ENCODE measurements around the gene ACOT7.

The ACOT7 gene

DNA sequence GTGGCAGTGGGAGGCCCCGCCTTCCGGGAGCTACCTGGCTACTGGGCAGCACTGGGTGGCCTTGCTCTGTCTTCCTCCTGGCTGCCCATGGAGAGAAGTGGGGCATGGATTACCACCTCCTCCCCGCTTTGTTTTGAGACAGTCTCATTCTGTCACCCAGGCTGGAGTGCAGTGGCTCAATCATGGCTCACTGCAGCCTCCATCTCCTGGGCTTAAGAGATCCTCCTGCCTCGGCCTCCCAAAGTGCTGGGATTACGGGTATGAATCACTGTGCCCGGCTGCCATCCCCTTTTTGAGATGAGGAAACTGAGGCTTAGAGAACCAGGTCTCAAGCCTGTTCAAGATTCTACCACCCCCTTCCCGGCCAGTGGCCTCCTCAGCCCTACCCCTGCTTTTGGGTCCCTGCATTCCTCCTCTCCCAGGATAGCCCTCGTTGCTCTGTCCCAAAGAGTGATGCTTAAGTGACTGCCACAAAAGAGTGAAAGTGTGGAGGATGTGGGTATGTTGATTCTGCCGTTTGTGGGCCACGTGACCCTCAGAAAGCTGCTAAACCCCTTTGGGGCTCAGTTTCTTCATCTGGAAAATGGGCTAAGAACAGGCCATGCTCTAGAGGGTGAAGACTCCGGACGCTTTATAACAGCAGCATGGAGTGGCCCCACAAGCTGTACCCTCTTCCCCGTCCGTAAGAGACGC lies 141.7 kb downstream of the ACOT7 start:
- H3K27me3 ChIP-seq (ENCODE audit: control insufficient read depth in 3 of 3, insufficient read depth in 3 of 3, low read depth in 1 of 3, low read length in 3 of 3), result peaks cover 0 to 26% (median 0%) of the 10 kb centered on the region in 3 experiments
- H3K4ac ChIP-seq (ENCODE audit: low read length), result no peak overlapping the region
- H3K14ac ChIP-seq (ENCODE audit: low read length), result no peak overlapping the region
- H2BK120ac ChIP-seq (ENCODE audit: low read depth, low read length), result no peak overlapping the region
- WGBS, 2 donors (ENCODE audit: extremely low coverage in 2 of 2, insufficient read length in 2 of 2, insufficient replicate concordance in 1 of 2), result no CpG with 5 or more reads among the region's 15 CpGs
- no peak overlapping the region for H3K4me2 ChIP-seq (ENCODE audit: insufficient read depth, low read length, poor library complexity, severe bottlenecking)
- no peaks in the 10 kb centered on the region for H3K9me3 ChIP-seq (replicated peaks in 1 of 2; ENCODE audit: control insufficient read depth in 2 of 2, insufficient read depth in 1 of 2, low read depth in 1 of 2, low read length in 2 of 2)
- no peak overlapping the region for H3K9ac ChIP-seq (ENCODE audit: low read depth, low read length, poor library complexity)
- no peak overlapping the region for H2BK12ac ChIP-seq (ENCODE audit: low read length)
- H3K18ac ChIP-seq (ENCODE audit: low read length), result no peak overlapping the region
- H2AFZ ChIP-seq (ENCODE audit: low read length), result no peak overlapping the region
- H2BK5ac ChIP-seq (ENCODE audit: low read length), result no peak overlapping the region
- no peak overlapping the region for H3K4me3 ChIP-seq (ENCODE audit: low read length in 2 of 2)
- H2BK15ac ChIP-seq (ENCODE audit: low read length), result no peak overlapping the region
- no peak overlapping the region for H3K23ac ChIP-seq (ENCODE audit: low read depth, low read length, poor library complexity)
- peak overlapping the region; percentile 43 for H2AK5ac ChIP-seq (ENCODE audit: low read depth, low read length)
- H3K4me1 ChIP-seq (ENCODE audit: control insufficient read depth in 2 of 2, insufficient read depth in 1 of 2, low read depth in 1 of 2, low read length in 2 of 2), result peaks cover 4 to 10% of the 10 kb centered on the region in 2 donors
- no peak overlapping the region for H4K91ac ChIP-seq (ENCODE audit: low read depth, low read length, poor library complexity)
- H3K27ac ChIP-seq (replicated peaks; ENCODE audit: low read length), result no peak overlapping the region
- no peaks in the 10 kb centered on the region for H3K79me1 ChIP-seq (ENCODE audit: low read depth, low read length)
- no peak overlapping the region for H4K8ac ChIP-seq (ENCODE audit: low read depth, low read length)
- H3K36me3 ChIP-seq (replicated peaks in 1 of 2; ENCODE audit: control insufficient read depth in 2 of 2, insufficient read depth in 2 of 2, low read length in 2 of 2), result peaks cover 15 to 20% of the 10 kb centered on the region in 2 donors
- DNase-seq (ENCODE audit: low spot score), result no peak

DNA sequence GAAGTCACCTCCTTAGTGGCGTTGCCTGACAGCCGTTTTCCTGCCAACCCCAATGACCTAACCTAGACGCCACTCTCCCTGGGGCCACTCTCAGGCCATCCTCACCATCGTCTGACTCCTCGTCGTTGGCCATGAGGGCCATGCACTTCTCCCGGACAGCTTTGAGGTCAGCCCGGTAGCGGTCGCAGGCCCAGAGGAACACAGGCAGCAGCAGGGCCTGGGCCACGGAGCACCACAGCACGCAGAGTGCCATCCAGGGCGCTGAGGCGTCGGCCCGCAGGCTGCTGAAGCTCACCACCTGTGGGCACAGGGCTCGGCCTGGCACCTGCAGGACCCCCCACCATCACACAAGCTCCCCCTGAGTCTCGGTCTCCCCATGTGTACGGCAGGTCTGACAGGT lies 142.3 kb downstream of the ACOT7 start:
- Histone ChIP-seq H3K9ac (ENCODE audit: low read depth, low read length, poor library complexity) (no peak overlapping the region), H2BK15ac (ENCODE audit: low read length) (peak overlapping the region; percentile 58), H3K27me3 (ENCODE audit: control insufficient read depth in 3 of 3, insufficient read depth in 3 of 3, low read depth in 1 of 3, low read length in 3 of 3) (peaks cover 0 to 30% (median 0%) of the 10 kb centered on the region in 3 experiments), H3K18ac (ENCODE audit: low read length) (peak overlapping the region; percentile 57), H2BK5ac (ENCODE audit: low read length) (no peak overlapping the region), H3K79me1 (ENCODE audit: low read depth, low read length) (no peaks in the 10 kb centered on the region), H3K9me3 (replicated peaks in 1 of 2; ENCODE audit: control insufficient read depth in 2 of 2, insufficient read depth in 1 of 2, low read depth in 1 of 2, low read length in 2 of 2) (no peaks in the 10 kb centered on the region), H4K91ac (ENCODE audit: low read depth, low read length, poor library complexity) (no peak overlapping the region), H3K4ac (ENCODE audit: low read length) (no peak overlapping the region), H3K14ac (ENCODE audit: low read length) (no peak overlapping the region), H3K36me3 (replicated peaks in 1 of 2; ENCODE audit: control insufficient read depth in 2 of 2, insufficient read depth in 2 of 2, low read length in 2 of 2) (peaks cover 15 to 20% of the 10 kb centered on the region in 2 donors), H3K4me2 (ENCODE audit: insufficient read depth, low read length, poor library complexity, severe bottlenecking) (no peak overlapping the region), H3K4me3 (ENCODE audit: low read length in 2 of 2) (no peak overlapping the region), H2BK12ac (ENCODE audit: low read length) (peak overlapping the region; percentile 58), H3K23ac (ENCODE audit: low read depth, low read length, poor library complexity) (peak overlapping the region; percentile 85), H4K8ac (ENCODE audit: low read depth, low read length) (no peak overlapping the region), H3K27ac (replicated peaks; ENCODE audit: low read length) (no peak overlapping the region), H2AFZ (ENCODE audit: low read length) (no peak overlapping the region), H2AK5ac (ENCODE audit: low read depth, low read length) (peak overlapping the region; percentile 43), H3K4me1 (ENCODE audit: control insufficient read depth in 2 of 2, insufficient read depth in 1 of 2, low read depth in 1 of 2, low read length in 2 of 2) (peaks cover 8 to 13% of the 10 kb centered on the region in 2 donors), H2BK120ac (ENCODE audit: low read depth, low read length) (no peak overlapping the region)
- no CpG with 5 or more reads among the region's 19 CpGs for WGBS, 2 donors (ENCODE audit: extremely low coverage in 2 of 2, insufficient read length in 2 of 2, insufficient replicate concordance in 1 of 2)
- DNase-seq (ENCODE audit: low spot score), result no peak

DNA sequence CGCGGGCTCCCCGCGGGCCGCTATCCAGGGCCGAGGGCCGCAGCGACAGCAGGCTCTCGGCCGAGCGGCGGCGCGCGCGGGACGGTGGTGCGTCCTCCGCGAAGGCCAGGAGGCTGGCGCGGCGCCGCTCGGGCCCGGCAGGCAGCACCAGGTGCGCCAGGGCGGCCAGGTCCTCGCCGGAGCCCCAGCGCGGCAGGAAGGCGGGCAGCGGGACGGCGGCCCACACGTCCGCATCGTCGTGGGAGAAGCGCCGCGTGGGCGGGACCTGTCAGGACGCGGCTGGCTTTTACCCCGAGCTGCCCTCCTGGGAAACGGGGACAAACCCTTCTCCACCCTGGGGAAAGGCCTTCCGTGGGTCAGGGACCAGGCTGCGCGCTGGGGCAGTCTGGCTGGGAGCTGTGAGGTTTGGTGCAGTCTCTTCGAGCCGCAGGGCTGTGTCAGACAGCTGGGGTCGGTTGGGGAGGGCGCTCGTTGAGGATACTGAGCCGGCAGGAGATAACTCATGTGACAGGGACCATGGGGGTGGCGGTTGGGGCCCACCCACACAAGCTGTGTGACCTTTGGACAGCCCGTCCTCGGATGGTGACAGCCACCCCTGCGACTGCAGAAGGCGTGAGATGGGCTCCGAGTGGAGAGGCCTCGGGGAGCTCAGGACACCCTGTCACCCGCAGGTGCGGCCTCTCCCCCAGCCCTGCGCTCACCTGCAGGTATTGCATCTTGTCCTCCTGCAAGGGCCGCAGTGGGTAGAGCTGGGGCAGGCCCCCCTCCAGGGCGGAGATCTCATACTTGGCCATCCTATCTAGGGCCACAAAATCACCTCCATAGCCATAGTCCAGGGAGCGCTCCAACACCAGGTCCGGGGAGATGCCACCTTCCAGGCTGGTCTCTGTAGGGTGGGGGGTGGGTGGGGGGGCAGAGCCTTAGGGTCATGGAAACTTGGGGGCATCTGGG lies 143.6 kb downstream of the ACOT7 start:
- Histone ChIP-seq H2BK120ac (ENCODE audit: low read depth, low read length) (no peak overlapping the region), H3K27me3 (ENCODE audit: control insufficient read depth in 3 of 3, insufficient read depth in 3 of 3, low read depth in 1 of 3, low read length in 3 of 3) (peaks cover 0 to 37% (median 0%) of the 10 kb centered on the region in 3 experiments), H3K14ac (ENCODE audit: low read length) (peak overlapping the region; percentile 94), H2BK12ac (ENCODE audit: low read length) (peak overlapping the region; percentile 22), H3K27ac (replicated peaks; ENCODE audit: low read length) (no peak overlapping the region), H2BK5ac (ENCODE audit: low read length) (no peak overlapping the region), H2AK5ac (ENCODE audit: low read depth, low read length) (peak overlapping the region; percentile 99), H3K4me3 (ENCODE audit: low read length in 2 of 2) (peak overlapping the region in 1 of 2 donors; percentile 15), H2BK15ac (ENCODE audit: low read length) (no peak overlapping the region), H3K18ac (ENCODE audit: low read length) (peak overlapping the region; percentile 94), H3K4me2 (ENCODE audit: insufficient read depth, low read length, poor library complexity, severe bottlenecking) (peak overlapping the region; percentile 66), H3K79me1 (ENCODE audit: low read depth, low read length) (no peaks in the 10 kb centered on the region), H3K4me1 (ENCODE audit: control insufficient read depth in 2 of 2, insufficient read depth in 1 of 2, low read depth in 1 of 2, low read length in 2 of 2) (peaks cover 8 to 16% of the 10 kb centered on the region in 2 donors), H3K9ac (ENCODE audit: low read depth, low read length, poor library complexity) (peak overlapping the region; percentile 44), H4K8ac (ENCODE audit: low read depth, low read length) (no peak overlapping the region), H3K4ac (ENCODE audit: low read length) (no peak overlapping the region), H2AFZ (ENCODE audit: low read length) (no peak overlapping the region), H3K36me3 (replicated peaks in 1 of 2; ENCODE audit: control insufficient read depth in 2 of 2, insufficient read depth in 2 of 2, low read length in 2 of 2) (peaks cover 15 to 20% of the 10 kb centered on the region in 2 donors), H3K9me3 (replicated peaks in 1 of 2; ENCODE audit: control insufficient read depth in 2 of 2, insufficient read depth in 1 of 2, low read depth in 1 of 2, low read length in 2 of 2) (no peaks in the 10 kb centered on the region), H3K23ac (ENCODE audit: low read depth, low read length, poor library complexity) (peak overlapping the region; percentile 65), H4K91ac (ENCODE audit: low read depth, low read length, poor library complexity) (no peak overlapping the region)
- no CpG with 5 or more reads among the region's 71 CpGs for WGBS, 2 donors (ENCODE audit: extremely low coverage in 2 of 2, insufficient read length in 2 of 2, insufficient replicate concordance in 1 of 2)
- no peak for DNase-seq (ENCODE audit: low spot score)

Measured in neuronal stem cell (in vitro differentiated cells).